GM12878 (cell line): Measurements from ENCODE around the gene KIZ. TPM values are rescaled to one million over a fixed set of nuclear protein-coding genes. Genes with fewer than 3 reads are reported as not detected.

Experiments used
- ATF7 ChIP-seq: fragments of 450-650 bp; IDR thresholded peaks from 2 replicates; pipeline ENCODE4 v1.6.1; 2016; ENCODE audit warnings: low read depth, mild to moderate bottlenecking
- BCLAF1 ChIP-seq: fragments of 450-650 bp; IDR thresholded peaks from 2 replicates; pipeline ENCODE4 v1.6.1; 2017; ENCODE audit warnings: antibody characterized with exemption, mild to moderate bottlenecking, moderate library complexity
- CHD1 ChIP-seq: IDR thresholded peaks from 2 replicates; pipeline ENCODE4 v1.6.1; 2012; ENCODE audit warnings: low read depth, low read length, improper control_type of control experiment
- E4F1 ChIP-seq: fragments of 450-650 bp; IDR thresholded peaks from 2 replicates; pipeline ENCODE4 v1.6.1; 2018; ENCODE audit warnings: borderline replicate concordance, mild to moderate bottlenecking; ENCODE audit not compliant: partially characterized antibody
- EP300 ChIP-seq, 2 experiments: fragments of 150-350 bp in 1 of 2; IDR thresholded peaks; 2 replicates each; pipeline ENCODE4 v1.6.1; 2011 to 2012; ENCODE audit warnings: low read depth in 2 of 2, low read length in 2 of 2, borderline replicate concordance in 1 of 2, improper control_type of control experiment in 1 of 2, inconsistent platforms in 1 of 2; ENCODE audit not compliant: control insufficient read depth in 1 of 2
- HCFC1 ChIP-seq: fragments of 150-350 bp; IDR thresholded peaks from 2 replicates; pipeline ENCODE4 v1.6.1; 2014; ENCODE audit warnings: low read length
- IRF4 ChIP-seq: IDR thresholded peaks from 2 replicates; pipeline ENCODE4 v1.6.1; 2011; ENCODE audit warnings: low read depth, low read length
- KLF5 ChIP-seq: fragments of 450-650 bp; IDR thresholded peaks from 2 replicates; pipeline ENCODE4 v1.6.1; 2014; ENCODE audit warnings: mild to moderate bottlenecking; ENCODE audit not compliant: partially characterized antibody
- MEF2A ChIP-seq: IDR thresholded peaks from 2 replicates; pipeline ENCODE4 v1.6.1; 2011; ENCODE audit warnings: low read depth, mild to moderate bottlenecking, low read length, moderate library complexity; ENCODE audit not compliant: insufficient read depth
- MYC ChIP-seq: IDR thresholded peaks from 2 replicates; pipeline ENCODE4 v1.6.1; 2011; ENCODE audit warnings: mild to moderate bottlenecking, low read length, moderate library complexity, inconsistent platforms; ENCODE audit not compliant: insufficient read depth, insufficient replicate concordance, insufficient read length, severe bottlenecking
- NFIC ChIP-seq: IDR thresholded peaks from 2 replicates; pipeline ENCODE4 v1.6.1; 2012; ENCODE audit warnings: low read depth, mild to moderate bottlenecking, inconsistent platforms, low read length, moderate library complexity
- RCOR1 ChIP-seq: conservative IDR thresholded peaks from 2 replicates; pipeline ENCODE4 v1.6.1; 2012; ENCODE audit warnings: low read depth, low read length, improper control_type of control experiment
- RELA ChIP-seq: fragments of 450-650 bp; IDR thresholded peaks from 2 replicates; pipeline ENCODE4 v1.8.0; 2014; ENCODE audit warnings: borderline replicate concordance; ENCODE audit not compliant: partially characterized antibody
- REST ChIP-seq: IDR thresholded peaks from 2 replicates; pipeline ENCODE4 v1.6.1; 2012; ENCODE audit warnings: mild to moderate bottlenecking, low read depth, low read length
- SPI1 ChIP-seq: IDR thresholded peaks from 2 replicates; pipeline ENCODE4 v1.6.1; 2011; ENCODE audit warnings: low read depth, mild to moderate bottlenecking, low read length, moderate library complexity, borderline replicate concordance; ENCODE audit not compliant: insufficient read depth
- TAF1 ChIP-seq: IDR thresholded peaks from 2 replicates; pipeline ENCODE4 v1.6.1; 2011; ENCODE audit warnings: mild to moderate bottlenecking, low read depth, low read length, borderline replicate concordance
- TBL1XR1 ChIP-seq: IDR thresholded peaks from 2 replicates; pipeline ENCODE4 v1.6.1; 2012; ENCODE audit warnings: low read depth, low read length, improper control_type of control experiment
- YY1 ChIP-seq: IDR thresholded peaks from 2 replicates; pipeline ENCODE4 v1.6.1; 2011; ENCODE audit warnings: low read depth, mild to moderate bottlenecking, low read length
- ZNF384 ChIP-seq: IDR thresholded peaks from 2 replicates; pipeline ENCODE4 v1.6.1; 2012; ENCODE audit warnings: low read depth, mild to moderate bottlenecking, low read length, improper control_type of control experiment, borderline replicate concordance
- polyA plus RNA-seq, 11 experiments: library from polyadenylated mRNA; depleted of rRNA in 4 of 11; unstranded in 6 of 11; stranded (reverse) in 5 of 11; fragments of >200 nt; fragmentation: Nextera tagmentation in 4 of 11; fragmentation: Illumina TruSeq in 1 of 11; extraction: Ambion mirVana in 4 of 11; extraction: Trizol in 1 of 11; gene quantifications; 1 replicate in 1 of 11; 2 replicates in 10 of 11; pipeline versions ENCODE4 v1.2.1 to v1.2.3, GENCODE V29; 2011 to 2016; ENCODE audit warnings: inconsistent platforms in 2 of 11, missing spikeins in 2 of 11, low read depth in 1 of 11
- total RNA-seq, 4 experiments: library from RNA; depleted of rRNA in 3 of 4; stranded (reverse); fragments of >200 nt in 3 of 4; fragmentation: Illumina TruSeq in 1 of 4; extraction: Trizol in 1 of 4; gene quantifications; 2 replicates each; pipeline versions ENCODE4 v1.2.1 to v1.2.3, GENCODE V29; 2013 to 2021
- TF ChIP-seq, protein P1 (sequence below): fragments of 450-650 bp; IDR thresholded peaks from 2 replicates; pipeline ENCODE4 v1.6.1; 2014; ENCODE audit warnings: mild to moderate bottlenecking

The KIZ gene
- total and polyA plus RNA-seq, 10 of the 15 experiments (the other 5 are each of a cell fraction or from before 2014, with no cell fraction given): 2.7 to 11.0 (median 7.3) TPM

- TF ChIP-seq REST (no peak), EP300 (IDR thresholded peaks at IDR 0.05; ENCODE audit: borderline replicate concordance in 1 of 2, control insufficient read depth in 1 of 2, low read depth in 2 of 2, low read length in 2 of 2) (no peak), MYC (no peak), RELA (no peak), BCLAF1 (no peak), CHD1 (no peak), HCFC1 (no peak), ATF7 (peak; percentile 14; the same call in 1 of the 2 replicates), SPI1 (peak; percentile 70; the same call in 1 of the 2 replicates), E4F1 (no peak), TAF1 (no peak), RCOR1 (no peak), MEF2A (no peak), KLF5 (no peak), ZNF384 (peak; percentile 7; the same call in 1 of the 2 replicates), YY1 (no peak), TBL1XR1 (no peak), NFIC (no peak), IRF4 (no peak)
- TF ChIP-seq, protein P1, sequence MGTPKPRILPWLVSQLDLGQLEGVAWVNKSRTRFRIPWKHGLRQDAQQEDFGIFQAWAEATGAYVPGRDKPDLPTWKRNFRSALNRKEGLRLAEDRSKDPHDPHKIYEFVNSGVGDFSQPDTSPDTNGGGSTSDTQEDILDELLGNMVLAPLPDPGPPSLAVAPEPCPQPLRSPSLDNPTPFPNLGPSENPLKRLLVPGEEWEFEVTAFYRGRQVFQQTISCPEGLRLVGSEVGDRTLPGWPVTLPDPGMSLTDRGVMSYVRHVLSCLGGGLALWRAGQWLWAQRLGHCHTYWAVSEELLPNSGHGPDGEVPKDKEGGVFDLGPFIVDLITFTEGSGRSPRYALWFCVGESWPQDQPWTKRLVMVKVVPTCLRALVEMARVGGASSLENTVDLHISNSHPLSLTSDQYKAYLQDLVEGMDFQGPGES: no peak
Observed at GRCh38 chr20:21136015-21136732, 10.3 kb downstream of the KIZ start (continued).
